HL-60 (cell line): ENCODE results near the gene DISP1.

Source experiments
- DNase-seq, 2 experiments: peaks; one replicate each; pipeline ENCODE4 v3.0.0-alpha.2; 2010 to 2020; ENCODE audit warnings: low read depth in 1 of 2, low spot score in 1 of 2
- H3K27ac ChIP-seq: fragments of 250-450 bp; sonication (Bioruptor Pico); replicated peaks from 2 replicates; pipeline ENCODE4 v1.5.1; 2020; ENCODE audit warnings: mild to moderate bottlenecking, moderate library complexity
- H3K27me3 ChIP-seq: fragments of 250-450 bp; sonication (Bioruptor Pico); 2 replicates; pipeline ENCODE4 v1.5.1; 2021; ENCODE audit warnings: mild to moderate bottlenecking, moderate library complexity; ENCODE audit not compliant: insufficient read depth, poor library complexity, severe bottlenecking
- H3K4me3 ChIP-seq: replicated peaks from 2 replicates; pipeline ENCODE4 v1.5.1; 2011; ENCODE audit warnings: mild to moderate bottlenecking, control low read depth, low read length; ENCODE audit not compliant: insufficient read depth
- GABPA ChIP-seq: IDR thresholded peaks from 2 replicates; pipeline ENCODE4 v1.6.1; 2012; ENCODE audit warnings: low read depth
- POLR2AphosphoS5 ChIP-seq: IDR thresholded peaks from 2 replicates; pipeline ENCODE4 v1.6.1; 2012; ENCODE audit warnings: low read depth
- SPI1 ChIP-seq: IDR thresholded peaks from 2 replicates; pipeline ENCODE4 v1.6.1; 2012; ENCODE audit warnings: low read depth, mild to moderate bottlenecking, borderline replicate concordance
- TF ChIP-seq, protein P1 (sequence below): IDR thresholded peaks from 2 replicates; pipeline ENCODE4 v1.6.1; 2012; ENCODE audit warnings: low read depth; ENCODE audit not compliant: insufficient replicate concordance
- TF ChIP-seq, protein P2 (sequence below): IDR thresholded peaks from one replicate; pipeline ENCODE4 v1.5.1; 2011; ENCODE audit warnings: low read length, control low read depth, inconsistent platforms; ENCODE audit not compliant: insufficient read depth

The DISP1 gene

DNA sequence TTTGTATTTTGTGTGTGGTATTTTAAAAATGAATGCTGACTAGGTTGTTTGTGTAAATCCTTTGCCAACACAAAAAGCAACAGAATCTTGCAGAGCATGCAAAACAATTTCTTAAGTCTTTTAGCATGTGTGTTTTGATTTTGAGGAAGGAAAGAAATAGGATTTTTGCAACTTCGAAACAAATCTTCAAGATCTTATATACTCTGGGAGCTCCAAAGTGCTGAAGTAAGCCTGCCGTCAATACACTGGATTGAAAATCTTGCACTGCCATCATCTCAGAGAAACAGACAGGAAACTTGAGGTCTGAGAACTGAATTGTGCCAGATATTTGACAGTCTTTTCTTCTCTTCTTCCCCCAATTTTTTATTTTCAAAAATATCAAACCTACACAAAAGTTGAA lies 29.3 kb upstream of the DISP1 start:
- DNase-seq = no peak
- Histone ChIP-seq H3K27ac (no peak overlapping the region), H3K4me3 (no peak overlapping the region), H3K27me3 (peaks cover 6% of the 10 kb centered on the region)
- TF ChIP-seq, protein P1, sequence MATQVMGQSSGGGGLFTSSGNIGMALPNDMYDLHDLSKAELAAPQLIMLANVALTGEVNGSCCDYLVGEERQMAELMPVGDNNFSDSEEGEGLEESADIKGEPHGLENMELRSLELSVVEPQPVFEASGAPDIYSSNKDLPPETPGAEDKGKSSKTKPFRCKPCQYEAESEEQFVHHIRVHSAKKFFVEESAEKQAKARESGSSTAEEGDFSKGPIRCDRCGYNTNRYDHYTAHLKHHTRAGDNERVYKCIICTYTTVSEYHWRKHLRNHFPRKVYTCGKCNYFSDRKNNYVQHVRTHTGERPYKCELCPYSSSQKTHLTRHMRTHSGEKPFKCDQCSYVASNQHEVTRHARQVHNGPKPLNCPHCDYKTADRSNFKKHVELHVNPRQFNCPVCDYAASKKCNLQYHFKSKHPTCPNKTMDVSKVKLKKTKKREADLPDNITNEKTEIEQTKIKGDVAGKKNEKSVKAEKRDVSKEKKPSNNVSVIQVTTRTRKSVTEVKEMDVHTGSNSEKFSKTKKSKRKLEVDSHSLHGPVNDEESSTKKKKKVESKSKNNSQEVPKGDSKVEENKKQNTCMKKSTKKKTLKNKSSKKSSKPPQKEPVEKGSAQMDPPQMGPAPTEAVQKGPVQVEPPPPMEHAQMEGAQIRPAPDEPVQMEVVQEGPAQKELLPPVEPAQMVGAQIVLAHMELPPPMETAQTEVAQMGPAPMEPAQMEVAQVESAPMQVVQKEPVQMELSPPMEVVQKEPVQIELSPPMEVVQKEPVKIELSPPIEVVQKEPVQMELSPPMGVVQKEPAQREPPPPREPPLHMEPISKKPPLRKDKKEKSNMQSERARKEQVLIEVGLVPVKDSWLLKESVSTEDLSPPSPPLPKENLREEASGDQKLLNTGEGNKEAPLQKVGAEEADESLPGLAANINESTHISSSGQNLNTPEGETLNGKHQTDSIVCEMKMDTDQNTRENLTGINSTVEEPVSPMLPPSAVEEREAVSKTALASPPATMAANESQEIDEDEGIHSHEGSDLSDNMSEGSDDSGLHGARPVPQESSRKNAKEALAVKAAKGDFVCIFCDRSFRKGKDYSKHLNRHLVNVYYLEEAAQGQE = no peak
- TF ChIP-seq POLR2AphosphoS5 = no peak

GRCh38 chr1:222786121-222786520 lies 28.7 kb upstream of the DISP1 start:
- no peak for DNase-seq
- peaks cover 6% of the 10 kb centered on the region for H3K27me3 ChIP-seq
- H3K4me3 ChIP-seq = no peak overlapping the region
- no peak overlapping the region for H3K27ac ChIP-seq
- TF ChIP-seq, protein P2, sequence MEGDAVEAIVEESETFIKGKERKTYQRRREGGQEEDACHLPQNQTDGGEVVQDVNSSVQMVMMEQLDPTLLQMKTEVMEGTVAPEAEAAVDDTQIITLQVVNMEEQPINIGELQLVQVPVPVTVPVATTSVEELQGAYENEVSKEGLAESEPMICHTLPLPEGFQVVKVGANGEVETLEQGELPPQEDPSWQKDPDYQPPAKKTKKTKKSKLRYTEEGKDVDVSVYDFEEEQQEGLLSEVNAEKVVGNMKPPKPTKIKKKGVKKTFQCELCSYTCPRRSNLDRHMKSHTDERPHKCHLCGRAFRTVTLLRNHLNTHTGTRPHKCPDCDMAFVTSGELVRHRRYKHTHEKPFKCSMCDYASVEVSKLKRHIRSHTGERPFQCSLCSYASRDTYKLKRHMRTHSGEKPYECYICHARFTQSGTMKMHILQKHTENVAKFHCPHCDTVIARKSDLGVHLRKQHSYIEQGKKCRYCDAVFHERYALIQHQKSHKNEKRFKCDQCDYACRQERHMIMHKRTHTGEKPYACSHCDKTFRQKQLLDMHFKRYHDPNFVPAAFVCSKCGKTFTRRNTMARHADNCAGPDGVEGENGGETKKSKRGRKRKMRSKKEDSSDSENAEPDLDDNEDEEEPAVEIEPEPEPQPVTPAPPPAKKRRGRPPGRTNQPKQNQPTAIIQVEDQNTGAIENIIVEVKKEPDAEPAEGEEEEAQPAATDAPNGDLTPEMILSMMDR = no peak
- TF ChIP-seq SPI1 = no peak
- no peak for TF ChIP-seq GABPA
- TF ChIP-seq, protein P1 = no peak
- TF ChIP-seq POLR2AphosphoS5 = no peak

GRCh38 chr1:222787729-222788128 lies 27.1 kb upstream of the DISP1 start:
- H3K27me3 ChIP-seq = peaks cover 6% of the 10 kb centered on the region
- DNase-seq = no peak
- no peak overlapping the region for H3K27ac ChIP-seq
- no peak overlapping the region for H3K4me3 ChIP-seq
- TF ChIP-seq GABPA = no peak
- no peak for TF ChIP-seq SPI1
- TF ChIP-seq, protein P1 = no peak
- no peak for TF ChIP-seq POLR2AphosphoS5
- TF ChIP-seq, protein P2 = no peak
